Neuronal stem cell (in vitro differentiated cells): ENCODE data around the gene SLC17A9.

Source experiments
- DNase-seq: peaks from one replicate; pipeline ENCODE4 v3.0.0-alpha.2; 2013; ENCODE audit warnings: low spot score
- H2AFZ ChIP-seq: one replicate; pipeline ENCODE4 v1.6.1; 2013; ENCODE audit warnings: mild to moderate bottlenecking, low read length, inconsistent platforms
- H2AK5ac ChIP-seq: 2 replicates; pipeline ENCODE4 v1.6.1; 2013; ENCODE audit warnings: low read depth, mild to moderate bottlenecking, inconsistent platforms, low read length, moderate library complexity, mixed read lengths
- H2BK120ac ChIP-seq: 2 replicates; pipeline ENCODE4 v1.6.1; 2013; ENCODE audit warnings: low read depth, mild to moderate bottlenecking, inconsistent platforms, low read length, moderate library complexity, mixed read lengths
- H2BK12ac ChIP-seq: one replicate; pipeline ENCODE4 v1.6.1; 2013; ENCODE audit warnings: low read length, inconsistent platforms
- H2BK15ac ChIP-seq: 2 replicates; pipeline ENCODE4 v1.6.1; 2013; ENCODE audit warnings: mild to moderate bottlenecking, low read length, inconsistent platforms, mixed read lengths
- H2BK5ac ChIP-seq: one replicate; pipeline ENCODE4 v1.6.1; 2013; ENCODE audit warnings: inconsistent platforms, mild to moderate bottlenecking, low read length, moderate library complexity
- H3K14ac ChIP-seq: one replicate; pipeline ENCODE4 v1.6.1; 2013; ENCODE audit warnings: low read length, inconsistent platforms
- H3K18ac ChIP-seq: 2 replicates; pipeline ENCODE4 v1.6.1; 2013; ENCODE audit warnings: low read length, inconsistent platforms
- H3K23ac ChIP-seq: 2 replicates; pipeline ENCODE4 v1.6.1; 2013; ENCODE audit warnings: low read depth, mild to moderate bottlenecking, mixed read lengths, low read length, inconsistent platforms; ENCODE audit not compliant: poor library complexity
- H3K27ac ChIP-seq: replicated peaks from 3 replicates; pipeline ENCODE4 v1.5.1; 2013; ENCODE audit warnings: low read length, inconsistent platforms
- H3K27me3 ChIP-seq, 3 experiments: 2 replicates each; pipeline ENCODE4 v1.6.1; 2013; ENCODE audit warnings: low read length in 3 of 3, mild to moderate bottlenecking in 2 of 3, inconsistent platforms in 1 of 3, low read depth in 1 of 3, mixed read lengths in 1 of 3, moderate library complexity in 1 of 3; ENCODE audit not compliant: control insufficient read depth in 3 of 3, insufficient read depth in 3 of 3
- H3K36me3 ChIP-seq, 2 donors: replicated peaks in 1 of 2; 2 replicates each; pipeline ENCODE4 v1.6.1; 2013; ENCODE audit warnings: low read length in 2 of 2; ENCODE audit not compliant: control insufficient read depth in 2 of 2, insufficient read depth in 2 of 2
- H3K4ac ChIP-seq: 2 replicates; pipeline ENCODE4 v1.6.1; 2013; ENCODE audit warnings: inconsistent platforms, mild to moderate bottlenecking, low read length, moderate library complexity
- H3K4me1 ChIP-seq, 2 donors: 1 replicate in 1 of 2; 2 replicates in 1 of 2; pipeline ENCODE4 v1.6.1; 2013; ENCODE audit warnings: low read length in 2 of 2, low read depth in 1 of 2; ENCODE audit not compliant: control insufficient read depth in 2 of 2, insufficient read depth in 1 of 2
- H3K4me2 ChIP-seq: one replicate; pipeline ENCODE4 v1.6.1; 2013; ENCODE audit warnings: mild to moderate bottlenecking, low read length, inconsistent platforms; ENCODE audit not compliant: insufficient read depth, poor library complexity, severe bottlenecking
- H3K4me3 ChIP-seq, 2 donors: 2 replicates each; pipeline ENCODE4 v1.5.1; 2013; ENCODE audit warnings: low read length in 2 of 2, mild to moderate bottlenecking in 2 of 2, inconsistent platforms in 1 of 2, moderate library complexity in 1 of 2
- H3K79me1 ChIP-seq: one replicate; pipeline ENCODE4 v1.6.1; 2013; ENCODE audit warnings: low read depth, mild to moderate bottlenecking, inconsistent platforms, low read length, moderate library complexity
- H3K9ac ChIP-seq: one replicate; pipeline ENCODE4 v1.6.1; 2013; ENCODE audit warnings: mild to moderate bottlenecking, low read depth, low read length, inconsistent platforms; ENCODE audit not compliant: poor library complexity
- H3K9me3 ChIP-seq, 2 donors: replicated peaks in 1 of 2; 2 replicates each; pipeline versions ENCODE3 to v1.6.1; 2013; ENCODE audit warnings: low read length in 2 of 2, mild to moderate bottlenecking in 2 of 2, inconsistent platforms in 1 of 2, low read depth in 1 of 2, mixed read lengths in 1 of 2, moderate library complexity in 1 of 2; ENCODE audit not compliant: control insufficient read depth in 2 of 2, insufficient read depth in 1 of 2
- H4K8ac ChIP-seq: one replicate; pipeline ENCODE4 v1.6.1; 2013; ENCODE audit warnings: low read depth, mild to moderate bottlenecking, inconsistent platforms, low read length, moderate library complexity
- H4K91ac ChIP-seq: one replicate; pipeline ENCODE4 v1.6.1; 2013; ENCODE audit warnings: low read length, low read depth, mild to moderate bottlenecking, inconsistent platforms; ENCODE audit not compliant: poor library complexity
- WGBS, 2 donors: extraction: QIAGEN DNeasy Blood & Tissue Kit; methylation state at CpG; one replicate each; pipeline ENCODE4 v1.1.7; 2013; ENCODE audit warnings: missing lambda C conversion rate in 2 of 2, mixed read lengths in 1 of 2; ENCODE audit not compliant: insufficient read length in 2 of 2, insufficient replicate concordance in 1 of 2; ENCODE audit errors: extremely low coverage in 2 of 2; 5-methylcytosine and 5-hydroxymethylcytosine counted together

The SLC17A9 gene

DNA sequence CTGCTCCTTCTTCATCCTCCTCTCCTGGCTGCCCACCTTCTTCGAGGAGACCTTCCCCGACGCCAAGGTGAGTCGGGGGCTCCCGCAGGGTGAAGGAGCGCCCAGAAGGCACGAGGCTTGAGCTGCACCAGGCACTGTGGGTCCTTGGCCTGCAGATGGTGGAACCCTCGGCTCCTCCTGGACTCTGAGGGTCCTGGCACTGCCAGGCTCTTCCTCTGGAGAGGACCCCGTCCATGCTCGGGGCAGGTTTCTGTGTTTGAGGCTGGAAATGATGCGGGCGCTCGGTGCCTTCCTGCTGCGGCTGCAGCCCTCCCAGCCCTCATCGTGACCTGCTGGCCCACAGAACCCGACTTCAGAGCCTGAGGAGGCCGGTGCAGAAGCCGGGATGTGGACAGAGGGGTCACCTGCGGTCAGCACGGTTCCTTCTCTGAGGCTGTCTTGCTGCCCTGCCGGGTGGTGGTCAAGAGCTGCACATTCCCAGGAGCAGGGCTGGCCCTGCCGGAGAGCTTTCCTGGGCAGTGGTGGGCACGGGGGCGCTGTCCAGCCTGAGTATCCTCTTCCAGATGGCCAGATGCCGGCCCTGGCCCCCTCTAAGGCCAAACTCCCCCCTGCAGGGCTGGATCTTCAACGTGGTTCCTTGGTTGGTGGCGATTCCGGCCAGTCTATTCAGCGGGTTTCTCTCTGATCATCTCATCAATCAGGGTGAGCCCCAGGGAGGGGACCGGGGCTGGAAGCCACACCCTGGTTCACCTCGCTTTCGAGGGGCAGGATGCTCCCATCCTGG is 11.3 kb downstream of the SLC17A9 start:
- H3K14ac ChIP-seq = peak overlapping the region; percentile 94
- no peak overlapping the region for H3K4me3 ChIP-seq
- no peak overlapping the region for H4K91ac ChIP-seq
- H3K9ac ChIP-seq = no peak overlapping the region
- peaks cover 0 to 2% of the 10 kb centered on the region in 2 donors for H3K9me3 ChIP-seq
- peak overlapping the region; percentile 73 for H3K23ac ChIP-seq
- no peak overlapping the region for H2BK12ac ChIP-seq
- H3K4me1 ChIP-seq = peaks cover 0 to 2% of the 10 kb centered on the region in 2 donors
- H3K4ac ChIP-seq = no peak overlapping the region
- no peaks in the 10 kb centered on the region for H3K79me1 ChIP-seq
- H2AFZ ChIP-seq = no peak overlapping the region
- no peak overlapping the region for H3K4me2 ChIP-seq
- no peak overlapping the region for H2BK120ac ChIP-seq
- no peaks in the 10 kb centered on the region for H3K36me3 ChIP-seq
- no peak for DNase-seq
- H3K27ac ChIP-seq = no peak overlapping the region
- H2BK15ac ChIP-seq = peak overlapping the region; percentile 58
- peaks cover 0 to 46% (median 0%) of the 10 kb centered on the region in 3 experiments for H3K27me3 ChIP-seq
- H2AK5ac ChIP-seq = peak overlapping the region; percentile 88
- WGBS, 2 donors = no CpG with 5 or more reads among the region's 32 CpGs
- peak overlapping the region; percentile 92 for H4K8ac ChIP-seq
- H3K18ac ChIP-seq = peak overlapping the region; percentile 52
- H2BK5ac ChIP-seq = peak overlapping the region; percentile 53

DNA sequence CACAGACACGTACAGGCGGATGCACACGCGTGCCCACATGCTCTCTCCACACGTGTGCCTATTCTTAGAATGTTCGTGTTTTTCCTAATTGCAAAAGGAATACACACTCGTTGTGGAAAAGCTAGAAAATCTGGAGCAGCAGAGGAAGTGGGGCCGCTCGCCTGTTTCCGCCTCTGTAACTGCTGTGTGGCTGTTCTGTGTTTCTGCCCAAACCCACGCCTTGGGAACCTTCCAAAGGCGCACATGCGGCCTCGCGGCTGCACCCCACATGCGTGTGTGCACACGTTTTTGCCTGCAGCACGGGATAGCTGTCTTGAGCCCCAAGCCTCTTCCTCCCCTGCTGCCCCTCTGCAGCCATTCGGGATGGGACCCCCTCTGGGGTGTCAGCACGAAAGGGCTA is 12.2 kb downstream of the SLC17A9 start:
- no CpG with 5 or more reads among the region's 20 CpGs for WGBS, 2 donors
- no peaks in the 10 kb centered on the region for H3K79me1 ChIP-seq
- DNase-seq = no peak
- peaks cover 0 to 53% (median 0%) of the 10 kb centered on the region in 3 experiments for H3K27me3 ChIP-seq
- no peak overlapping the region for H3K4ac ChIP-seq
- peaks cover 0 to 2% of the 10 kb centered on the region in 2 donors for H3K4me1 ChIP-seq
- peak overlapping the region; percentile 22 for H2AFZ ChIP-seq
- H4K8ac ChIP-seq = no peak overlapping the region
- no peak overlapping the region for H2BK5ac ChIP-seq
- H3K27ac ChIP-seq = no peak overlapping the region
- H2BK12ac ChIP-seq = no peak overlapping the region
- peak overlapping the region; percentile 45 for H2BK15ac ChIP-seq
- H3K23ac ChIP-seq = no peak overlapping the region
- H3K4me3 ChIP-seq = peak overlapping the region in 1 of 2 donors; percentile 36
- peak overlapping the region; percentile 88 for H3K18ac ChIP-seq
- H4K91ac ChIP-seq = no peak overlapping the region
- no peak overlapping the region for H3K14ac ChIP-seq
- peak overlapping the region; percentile 1 for H2AK5ac ChIP-seq
- peak overlapping the region; percentile 34 for H3K9ac ChIP-seq
- no peak overlapping the region for H2BK120ac ChIP-seq
- H3K4me2 ChIP-seq = no peak overlapping the region
- H3K9me3 ChIP-seq = peaks cover 0 to 2% of the 10 kb centered on the region in 2 donors
- no peaks in the 10 kb centered on the region for H3K36me3 ChIP-seq

- H4K8ac ChIP-seq = no peak overlapping the region
- peak overlapping the region; percentile 38 for H3K14ac ChIP-seq
- no peak overlapping the region for H3K9ac ChIP-seq
- no peak for DNase-seq
- peak overlapping the region; percentile 91 for H2AK5ac ChIP-seq
- peak overlapping the region; percentile 80 for H3K23ac ChIP-seq
- H3K4me2 ChIP-seq = no peak overlapping the region
- no peak overlapping the region for H3K27ac ChIP-seq
- H2AFZ ChIP-seq = peak overlapping the region; percentile 22
- peaks cover 0 to 59% (median 0%) of the 10 kb centered on the region in 3 experiments for H3K27me3 ChIP-seq
- H3K9me3 ChIP-seq = no peaks in the 10 kb centered on the region
- no peak overlapping the region for H2BK12ac ChIP-seq
- H3K4me3 ChIP-seq = no peak overlapping the region
- peak overlapping the region; percentile 92 for H2BK15ac ChIP-seq
- H4K91ac ChIP-seq = no peak overlapping the region
- peak overlapping the region; percentile 59 for H3K18ac ChIP-seq
- H3K79me1 ChIP-seq = no peaks in the 10 kb centered on the region
- no peaks in the 10 kb centered on the region for H3K4me1 ChIP-seq
- peak overlapping the region; percentile 66 for H2BK5ac ChIP-seq
- WGBS, 2 donors = no CpG with 5 or more reads among the region's 19 CpGs
- H2BK120ac ChIP-seq = no peak overlapping the region
- no peaks in the 10 kb centered on the region for H3K36me3 ChIP-seq
- H3K4ac ChIP-seq = peak overlapping the region; percentile 53
Observed at GRCh38 chr20:62965363-62965771, 12.9 kb downstream of the SLC17A9 start.
